Esophagus muscularis mucosa (tissue), 4 donors: Measurements from ENCODE around the gene MAPK11. TPM values are rescaled to one million over a fixed set of nuclear protein-coding genes. Genes with fewer than 3 reads are reported as not detected.
A peak's percentile ranks its signal among the peaks of the same experiment; 100 is the strongest.

Experiments used
- DNase-seq: peaks from one replicate; pipeline ENCODE4 v3.0.0-alpha.2; 2017; ENCODE audit errors: extremely low spot score
- H3K27ac ChIP-seq, 4 donors: fragments of 200-600 bp; sonication (generic); replicated peaks in 1 of 4; 1 replicate in 3 of 4; 2 replicates in 1 of 4; pipeline ENCODE4 v1.5.1; 2016 to 2019; ENCODE audit warnings: mild to moderate bottlenecking in 1 of 4
- H3K27me3 ChIP-seq, 4 donors: fragments of 200-600 bp; sonication (generic); one replicate each; pipeline versions ENCODE4 v1.5.1 to v1.6.0; 2016 to 2019
- H3K36me3 ChIP-seq, 4 donors: fragments of 200-600 bp; sonication (generic); one replicate each; pipeline ENCODE4 v1.5.1; 2016 to 2019
- H3K4me1 ChIP-seq, 4 donors: fragments of 200-600 bp; sonication (generic); one replicate each; pipeline ENCODE4 v1.5.1; 2016 to 2019
- H3K4me3 ChIP-seq, 4 donors: fragments of 200-600 bp; sonication (generic); 1 replicate in 2 of 4; 2 replicates in 2 of 4; pipeline ENCODE4 v1.5.1; 2016 to 2019; ENCODE audit warnings: mild to moderate bottlenecking in 4 of 4, moderate library complexity in 1 of 4
- H3K9me3 ChIP-seq, 4 donors: fragments of 200-600 bp; sonication (generic); 1 replicate in 3 of 4; 2 replicates in 1 of 4; pipeline ENCODE4 v1.5.1; 2016 to 2019
- EP300 ChIP-seq: sonication (generic); formaldehyde crosslinking; IDR thresholded peaks from one replicate; pipeline ENCODE4 v1.6.1; 2017; ENCODE audit warnings: antibody characterized with exemption
- POLR2A ChIP-seq: fragments of 450-650 bp; IDR thresholded peaks from one replicate; pipeline ENCODE4 v1.6.1; 2017; ENCODE audit warnings: antibody characterized with exemption, moderate library complexity, mild to moderate bottlenecking, low read depth
- POLR2AphosphoS5 ChIP-seq, 2 donors: sonication (generic); formaldehyde crosslinking; IDR thresholded peaks; one replicate each; pipeline ENCODE4 v1.6.1; 2017; ENCODE audit warnings: antibody characterized with exemption in 2 of 2
- WGBS: methylation state at CpG from one replicate; pipeline ENCODE4 v1.1.5; 2018; 5-methylcytosine and 5-hydroxymethylcytosine counted together
- intact Hi-C: fragments of 100-400 bp; cut with DNase I; formaldehyde crosslinking; loops from one replicate; pipeline ENCODE4 v1.15.1; 2023
- total RNA-seq, 4 donors: library from RNA; depleted of rRNA; stranded (reverse); fragments of >200 nt; gene quantifications; one replicate each; pipeline versions ENCODE4 v1.1.0 to v1.2.1, GENCODE V29; 2016
- TF ChIP-seq, protein P1 (sequence below), 3 experiments: fragments of 200-600 bp in 2 of 3; fragments of 450-650 bp in 1 of 3; sonication (generic) in 2 of 3; IDR thresholded peaks; one replicate each; pipeline ENCODE4 v1.5.1; 2017 to 2019; ENCODE audit warnings: antibody characterized with exemption in 3 of 3, mild to moderate bottlenecking in 2 of 3, moderate library complexity in 1 of 3

MAPK11 gene
- total RNA-seq, 4 donors from 2014 or later: 3.7 to 12.5 (median 10.1) TPM

DNA sequence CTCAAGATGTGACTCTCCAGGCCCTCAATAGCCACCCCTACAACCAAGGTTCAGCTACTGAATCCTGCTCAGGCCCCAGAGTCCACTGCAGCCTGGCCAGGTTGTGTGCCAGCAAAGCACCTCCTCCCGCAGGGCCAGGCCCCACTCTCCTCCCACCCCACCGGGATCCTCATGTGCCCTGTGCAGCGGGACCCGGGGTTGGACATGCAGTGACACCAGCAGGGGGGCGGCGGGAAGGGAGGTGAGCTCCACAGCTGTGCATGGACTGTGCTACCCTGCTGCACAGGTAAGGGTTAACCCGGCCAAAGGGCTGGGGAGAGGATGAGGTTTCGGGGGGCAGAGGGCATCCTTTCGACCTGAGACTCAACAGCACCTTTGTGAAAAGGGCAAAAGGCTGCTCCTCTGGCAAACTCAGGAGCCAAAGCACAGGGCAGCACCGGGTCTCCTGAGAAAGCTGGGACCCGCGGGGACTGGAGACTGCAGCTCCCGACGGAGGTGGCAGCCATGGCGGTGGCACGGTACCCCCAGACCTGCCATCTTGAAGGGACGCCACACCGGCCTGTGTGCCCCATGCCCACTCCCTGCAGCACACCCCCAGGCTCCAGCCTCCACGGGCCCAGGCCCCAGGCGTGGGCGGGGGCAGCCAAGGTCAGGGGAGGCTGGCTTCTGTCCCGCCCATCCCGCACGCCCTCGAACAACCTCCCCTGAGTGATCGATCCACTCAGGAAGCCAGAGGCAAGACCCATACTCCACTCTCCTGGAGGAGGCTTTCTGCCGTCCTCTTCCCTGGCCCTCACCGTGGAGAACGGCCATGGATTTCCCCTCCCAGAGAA lies 26.7 kb upstream of the MAPK11 start:
- TF ChIP-seq POLR2A (no peak), POLR2AphosphoS5 (IDR thresholded peaks at IDR 0.05) (no peak), EP300 (no peak)
- TF ChIP-seq, protein P1, sequence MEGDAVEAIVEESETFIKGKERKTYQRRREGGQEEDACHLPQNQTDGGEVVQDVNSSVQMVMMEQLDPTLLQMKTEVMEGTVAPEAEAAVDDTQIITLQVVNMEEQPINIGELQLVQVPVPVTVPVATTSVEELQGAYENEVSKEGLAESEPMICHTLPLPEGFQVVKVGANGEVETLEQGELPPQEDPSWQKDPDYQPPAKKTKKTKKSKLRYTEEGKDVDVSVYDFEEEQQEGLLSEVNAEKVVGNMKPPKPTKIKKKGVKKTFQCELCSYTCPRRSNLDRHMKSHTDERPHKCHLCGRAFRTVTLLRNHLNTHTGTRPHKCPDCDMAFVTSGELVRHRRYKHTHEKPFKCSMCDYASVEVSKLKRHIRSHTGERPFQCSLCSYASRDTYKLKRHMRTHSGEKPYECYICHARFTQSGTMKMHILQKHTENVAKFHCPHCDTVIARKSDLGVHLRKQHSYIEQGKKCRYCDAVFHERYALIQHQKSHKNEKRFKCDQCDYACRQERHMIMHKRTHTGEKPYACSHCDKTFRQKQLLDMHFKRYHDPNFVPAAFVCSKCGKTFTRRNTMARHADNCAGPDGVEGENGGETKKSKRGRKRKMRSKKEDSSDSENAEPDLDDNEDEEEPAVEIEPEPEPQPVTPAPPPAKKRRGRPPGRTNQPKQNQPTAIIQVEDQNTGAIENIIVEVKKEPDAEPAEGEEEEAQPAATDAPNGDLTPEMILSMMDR (IDR thresholded peaks at IDR 0.05): no peak
- H3K9me3 ChIP-seq: no peaks in the 10 kb centered on the region
- peaks cover 0 to 4% (median 0%) of the 10 kb centered on the region in 4 donors for H3K36me3 ChIP-seq
- H3K4me3 ChIP-seq: no peak overlapping the region
- no peak for DNase-seq
- WGBS: 70% methylated on average over 21 of the region's 29 CpGs
- H3K4me1 ChIP-seq: peaks cover 82 to 100% (median 100%) of the 10 kb centered on the region in 4 donors
- intact Hi-C loops: no loop called here
- peak overlapping the region; percentile 61 to 93 (median 62) for H3K27ac ChIP-seq
- H3K27me3 ChIP-seq: peaks cover 0 to 6% (median 0%) of the 10 kb centered on the region in 4 donors

DNA sequence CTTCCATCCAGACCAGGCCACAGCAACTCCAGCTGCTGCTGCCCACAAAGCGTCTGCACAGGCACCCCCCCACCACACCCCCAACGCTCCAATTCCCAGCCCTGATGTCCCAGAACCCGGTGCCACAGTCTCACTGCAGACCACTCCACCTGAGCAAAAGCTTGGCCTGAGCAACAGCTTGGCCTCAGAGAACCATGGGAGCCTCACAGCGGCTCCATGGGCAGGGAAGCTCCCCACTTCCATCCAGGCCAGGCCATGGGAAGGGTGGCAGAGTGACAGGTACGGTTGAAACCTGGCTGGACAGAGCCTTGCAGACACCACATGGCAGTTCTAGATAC lies 24.1 kb upstream of the MAPK11 start:
- H3K4me3 ChIP-seq: peak overlapping the region in 3 of 4 donors; percentile 43 to 55 (median 47)
- H3K9me3 ChIP-seq: no peaks in the 10 kb centered on the region
- 60% methylated on average over 2 of the region's 5 CpGs for WGBS
- peaks cover 9 to 27% (median 20%) of the 10 kb centered on the region in 4 donors for H3K36me3 ChIP-seq
- intact Hi-C loops: loop anchor here (5.0 kb wide), 1 partner anchor 33 kb away; the partner anchor contains the start of gene DENND6B
- TF ChIP-seq EP300: no peak
- no peak for TF ChIP-seq POLR2A
- TF ChIP-seq, protein P1 (IDR thresholded peaks at IDR 0.05): no peak
- no peak for TF ChIP-seq POLR2AphosphoS5 (IDR thresholded peaks at IDR 0.05)
- H3K27me3 ChIP-seq: peaks cover 0 to 6% (median 0%) of the 10 kb centered on the region in 4 donors
- H3K27ac ChIP-seq: peak overlapping the region; percentile 81 to 91 (median 86)
- no peak for DNase-seq
- peaks cover 57 to 96% (median 84%) of the 10 kb centered on the region in 4 donors for H3K4me1 ChIP-seq

DNA sequence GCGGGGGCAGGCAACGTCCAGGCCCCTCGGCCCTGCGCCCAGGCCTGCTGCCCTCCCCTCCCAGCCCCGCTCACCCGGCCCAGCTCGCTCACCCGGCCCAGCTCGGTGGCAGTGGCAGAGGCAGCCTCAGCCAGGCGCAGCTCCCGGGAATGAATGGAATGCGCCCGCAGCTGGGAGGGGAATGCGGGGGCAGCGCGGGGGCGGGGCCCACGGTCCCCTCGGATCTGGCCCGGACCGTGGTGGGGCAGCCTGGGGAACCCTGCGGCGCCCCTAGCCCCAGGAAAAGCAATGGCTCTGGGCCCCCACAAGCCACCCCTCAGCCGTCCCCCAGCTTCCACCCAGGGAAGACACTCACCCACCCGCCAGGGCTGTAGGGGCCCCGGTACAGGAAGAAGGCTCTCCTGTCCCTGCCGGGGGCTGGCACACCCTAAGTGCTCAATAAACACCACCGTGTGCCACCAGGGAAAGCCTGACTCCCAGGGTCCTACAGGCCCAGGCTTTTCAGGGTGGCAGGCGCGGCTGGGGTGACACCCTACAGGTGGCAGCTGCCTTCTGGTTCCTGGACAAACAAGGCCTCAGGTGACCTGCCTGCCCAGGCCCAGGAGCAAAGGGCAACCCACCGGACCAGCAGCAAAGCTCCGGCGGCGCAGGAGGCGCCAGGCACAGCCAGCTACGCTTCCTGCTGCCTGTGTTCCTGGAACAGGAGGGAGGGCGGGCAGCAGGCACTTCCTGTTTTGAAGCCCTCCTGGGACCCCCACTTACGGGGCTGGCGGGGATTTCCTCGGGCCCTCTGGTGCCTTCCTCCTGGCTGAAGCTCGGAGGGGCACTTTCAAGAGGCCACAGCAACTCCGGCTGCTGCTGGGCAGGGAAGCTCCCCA lies 23.5 kb upstream of the MAPK11 start:
- Histone ChIP-seq H3K27ac (peak overlapping the region; percentile 81 to 91 (median 86)), H3K36me3 (peaks cover 15 to 33% (median 26%) of the 10 kb centered on the region in 4 donors), H3K4me1 (peaks cover 51 to 90% (median 78%) of the 10 kb centered on the region in 4 donors), H3K9me3 (no peaks in the 10 kb centered on the region), H3K27me3 (peaks cover 0 to 6% (median 0%) of the 10 kb centered on the region in 4 donors), H3K4me3 (peak overlapping the region; percentile 42 to 55 (median 45))
- WGBS: 67% methylated on average over 2 of the region's 42 CpGs
- peak; percentile 6 to 9 for TF ChIP-seq POLR2AphosphoS5 (IDR thresholded peaks at IDR 0.05)
- TF ChIP-seq POLR2A: no peak
- no peak for DNase-seq
- intact Hi-C loops: loop anchor here (5.0 kb wide), 1 partner anchor 34 kb away; the partner anchor contains the start of gene DENND6B

DNA sequence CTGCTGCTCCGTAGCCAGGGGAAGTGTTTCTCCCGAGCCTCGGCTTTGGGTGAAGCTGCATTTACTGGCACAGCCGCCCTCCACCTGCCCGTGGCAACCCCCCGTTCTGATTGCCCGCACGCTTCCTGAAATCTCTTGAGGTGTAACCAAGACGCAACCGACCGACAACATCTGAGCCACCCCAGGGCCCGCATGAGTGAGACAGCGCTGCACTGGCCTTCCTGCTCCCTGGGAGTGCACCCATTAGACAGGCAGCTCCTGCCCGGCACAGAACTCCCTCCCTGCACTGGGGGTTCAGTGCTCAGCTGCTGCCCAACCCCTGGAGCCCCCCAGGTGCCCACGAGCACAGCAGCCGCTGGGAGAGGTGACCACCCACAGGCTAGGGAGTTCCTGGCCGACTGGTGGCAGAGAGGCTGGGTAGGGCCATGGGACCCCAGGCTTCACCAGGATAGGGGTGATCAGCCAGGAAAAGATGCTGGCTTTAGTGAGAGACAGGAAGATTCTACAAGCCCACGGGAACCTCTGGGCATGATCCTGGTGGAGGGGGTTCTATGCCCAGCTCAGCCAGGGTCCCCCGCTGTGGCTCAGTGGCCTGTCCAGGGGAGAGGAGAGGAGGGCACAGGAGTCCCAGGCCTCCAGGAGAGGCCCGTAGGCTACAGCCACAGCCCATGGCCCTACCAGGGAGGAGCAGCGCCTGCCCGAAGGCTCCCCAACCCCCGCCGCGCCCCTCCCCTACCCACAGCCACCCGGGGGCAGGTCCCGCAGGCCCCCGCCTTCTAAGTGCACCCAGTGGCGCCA lies 22.7 kb upstream of the MAPK11 start:
- 43% methylated on average over 8 of the region's 29 CpGs for WGBS
- Histone ChIP-seq H3K4me1 (peaks cover 42 to 82% (median 70%) of the 10 kb centered on the region in 4 donors), H3K9me3 (no peaks in the 10 kb centered on the region), H3K27ac (peak overlapping the region; percentile 81 to 91 (median 86)), H3K36me3 (peaks cover 22 to 41% (median 34%) of the 10 kb centered on the region in 4 donors), H3K27me3 (peaks cover 0 to 6% (median 0%) of the 10 kb centered on the region in 4 donors), H3K4me3 (peak overlapping the region; percentile 42 to 55 (median 45))
- intact Hi-C loops: loop anchor here (5.0 kb wide), 1 partner anchor 34 kb away; the partner anchor contains the start of gene DENND6B
- TF ChIP-seq POLR2AphosphoS5 (IDR thresholded peaks at IDR 0.05) (no peak), POLR2A (no peak), EP300 (no peak)
- TF ChIP-seq, protein P1 (IDR thresholded peaks at IDR 0.05): no peak
- no peak for DNase-seq
